Activated CD4-positive, alpha-beta T cell treated with anti-CD3 and anti-CD28 coated beads for 36 hours (primary cell): Measurements from ENCODE around the gene BCAS3. TPM values are rescaled to one million over a fixed set of nuclear protein-coding genes. Genes with fewer than 3 reads are reported as not detected.
"Not testable (repeated sequence)": the region's sequence is repeated elsewhere in the genome, so short reads cannot be mapped to it uniquely, and the experiment has no call there.

Experiments
- ATAC-seq: fragments of 200-7000 bp; cut with Tn5 transposase; one replicate; pipeline ENCODE4 v1.10.0; 2021; ENCODE audit warnings: mild to moderate bottlenecking, moderate library complexity
- CTCF ChIA-PET: fragments of 350-600 bp; sonication (Branson Sonifier 250); formaldehyde crosslinking; loops from one replicate; lab custom pipeline; 2021; ENCODE audit warnings: antibody characterized with exemption; lab: Charles Lee
- POLR2A ChIA-PET: fragments of 350-600 bp; sonication (Branson Sonifier 250); formaldehyde crosslinking; loops from one replicate; lab custom pipeline; 2021; ENCODE audit warnings: antibody characterized with exemption, inconsistent platforms; lab: Charles Lee
- DNase-seq: peaks from one replicate; pipeline ENCODE4 v3.0.0-alpha.2; 2020
- H3K27ac Mint-ChIP-seq: one replicate; pipeline ENCODE4 v1.8.0; 2021; ENCODE audit warnings: mixed read lengths
- H3K27me3 Mint-ChIP-seq: one replicate; pipeline ENCODE4 v1.8.0; 2021; ENCODE audit warnings: mixed read lengths
- H3K36me3 Mint-ChIP-seq: one replicate; pipeline ENCODE4 v1.8.0; 2021; ENCODE audit warnings: low read depth, mixed read lengths
- H3K4me1 Mint-ChIP-seq: one replicate; pipeline ENCODE4 v1.8.0; 2021; ENCODE audit warnings: mixed read lengths
- H3K4me3 Mint-ChIP-seq: one replicate; pipeline ENCODE4 v1.8.0; 2021; ENCODE audit warnings: mild to moderate bottlenecking, moderate library complexity, mixed read lengths
- H3K9me3 Mint-ChIP-seq: one replicate; pipeline ENCODE4 v1.8.0; 2021; ENCODE audit warnings: low read depth, mixed read lengths
- intact Hi-C, 2 experiments: fragments of 100-400 bp; cut with DNase I in 1 of 2; cut with micrococcal nuclease in 1 of 2; formaldehyde crosslinking; loops; one replicate each; pipeline versions ENCODE4 v1.14.2 to v1.15.1; 2022 to 2024; cut with DNase I, micrococcal nuclease
- total RNA-seq, 2 experiments: library from RNA; stranded (reverse); gene quantifications; one replicate each; pipeline ENCODE4 v1.2.3, GENCODE V29; 2021

BCAS3 gene
- total RNA-seq, 2 experiments from 2014 or later, result 7.2 to 7.5 TPM

DNA sequence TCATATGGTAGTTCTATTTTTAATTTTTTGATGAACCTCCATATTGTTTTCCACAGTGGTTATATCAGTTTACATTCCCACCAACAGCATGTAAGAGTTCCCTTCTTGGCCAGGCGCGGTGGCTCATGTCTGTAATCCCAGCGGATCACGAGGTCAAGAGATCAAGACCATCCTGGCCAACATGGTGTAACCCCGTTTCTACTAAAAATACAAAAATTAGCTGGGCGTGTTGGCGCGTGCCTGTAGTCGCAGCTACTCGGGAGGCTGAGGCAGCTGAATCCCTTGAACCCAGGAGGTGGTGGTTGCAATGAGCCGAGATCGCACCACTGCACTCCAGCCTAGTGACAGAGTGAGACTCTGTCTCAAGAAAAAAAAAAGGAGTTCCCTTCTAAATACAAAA lies 79.1 kb downstream of the BCAS3 start:
- H3K27ac Mint-ChIP-seq, ATAC-seq, H3K4me3 Mint-ChIP-seq, H3K4me1 Mint-ChIP-seq, intact Hi-C loops, DNase-seq, POLR2A ChIA-PET, H3K27me3 Mint-ChIP-seq: not testable (repeated sequence)
- CTCF ChIA-PET, result interaction anchor here (0.9 kb wide), 1 partner anchor 36 kb away, joined by 3 read pairs; no protein-coding TSS in a partner anchor
- Mint-ChIP-seq H3K9me3 (peaks cover 13% of the 10 kb centered on the region), H3K36me3 (peaks cover 14% of the 10 kb centered on the region)

DNA sequence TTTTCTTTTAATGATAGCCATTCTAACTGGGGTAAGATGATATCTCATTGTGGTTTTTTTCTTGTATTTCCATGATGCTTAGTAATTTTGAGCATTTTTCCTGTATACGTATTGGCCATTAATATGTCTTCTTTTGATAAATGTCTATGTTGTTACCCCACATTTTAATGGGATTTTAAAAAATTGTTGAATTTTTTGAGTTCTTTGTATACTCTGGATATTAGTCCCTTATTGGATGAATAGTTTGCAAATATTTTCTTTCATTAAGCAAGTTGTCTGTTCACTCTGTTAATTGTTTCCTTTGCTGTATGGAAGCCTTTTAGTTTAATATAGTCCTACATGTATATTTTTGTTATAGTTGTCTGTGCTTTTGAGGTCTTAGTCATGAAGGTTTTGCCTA lies 79.8 kb downstream of the BCAS3 start:
- H3K4me1 Mint-ChIP-seq, result no peaks in the 10 kb centered on the region
- intact Hi-C loops, result no loop called here
- H3K4me3 Mint-ChIP-seq, result no peak overlapping the region
- no peak overlapping the region for H3K27ac Mint-ChIP-seq
- ChIA-PET CTCF (no interaction called here), POLR2A (no interaction called here)
- DNase-seq (no peak), ATAC-seq (no peak)
- peaks cover 15% of the 10 kb centered on the region for H3K36me3 Mint-ChIP-seq
- H3K27me3 Mint-ChIP-seq, result no peaks in the 10 kb centered on the region
- peaks cover 13% of the 10 kb centered on the region for H3K9me3 Mint-ChIP-seq

DNA sequence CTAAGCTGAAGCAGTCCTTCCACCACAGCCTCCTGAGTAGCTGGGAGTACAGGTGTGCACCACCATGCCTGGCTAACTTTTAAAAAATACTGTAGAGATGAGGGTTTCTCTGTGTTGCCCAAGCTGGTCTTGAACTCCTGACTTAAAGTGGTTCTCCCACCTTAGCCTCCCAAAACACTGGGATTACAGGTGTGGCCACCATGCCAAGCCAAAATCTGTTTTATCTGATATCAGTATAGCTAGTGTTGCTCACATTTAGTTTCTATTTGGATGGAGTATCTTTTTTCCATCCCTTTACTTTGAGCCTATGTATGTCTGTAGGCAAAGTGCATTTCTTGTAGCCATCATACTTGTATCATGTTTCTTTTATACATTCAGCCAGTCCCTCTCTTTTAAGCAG lies 82.1 kb downstream of the BCAS3 start:
- Mint-ChIP-seq H3K9me3 (peaks cover 13% of the 10 kb centered on the region), H3K27me3 (no peaks in the 10 kb centered on the region), H3K36me3 (peaks cover 18% of the 10 kb centered on the region), H3K27ac (no peak overlapping the region), H3K4me1 (no peaks in the 10 kb centered on the region), H3K4me3 (no peak overlapping the region)
- ChIA-PET POLR2A (no interaction called here), CTCF (no interaction called here)
- DNase-seq (no peak), ATAC-seq (no peak)
- intact Hi-C loops, result no loop called here

DNA sequence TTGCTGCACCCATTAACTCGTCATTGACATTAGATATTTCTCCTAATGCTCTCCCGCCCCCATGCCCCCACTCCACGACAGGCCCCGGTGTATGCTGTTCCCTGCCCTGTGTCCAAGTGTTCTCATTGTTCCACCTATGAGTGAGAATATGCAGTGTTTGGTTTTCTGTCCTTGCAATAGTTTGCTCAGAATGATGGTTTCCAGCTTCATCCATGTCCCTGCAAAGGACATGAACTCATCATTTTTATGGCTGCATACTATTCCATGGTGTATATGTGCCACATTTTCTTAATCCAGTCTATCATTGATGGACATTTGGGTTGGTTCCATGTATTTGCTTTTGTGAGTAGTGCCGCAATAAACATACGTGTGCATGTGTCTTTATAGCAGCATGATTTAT lies 83.7 kb downstream of the BCAS3 start:
- DNase-seq, intact Hi-C loops, ATAC-seq, POLR2A ChIA-PET, H3K4me1 Mint-ChIP-seq, H3K4me3 Mint-ChIP-seq, CTCF ChIA-PET, H3K27me3 Mint-ChIP-seq, H3K27ac Mint-ChIP-seq: not testable (repeated sequence)
- H3K36me3 Mint-ChIP-seq, result peaks cover 20% of the 10 kb centered on the region
- H3K9me3 Mint-ChIP-seq, result peaks cover 17% of the 10 kb centered on the region

DNA sequence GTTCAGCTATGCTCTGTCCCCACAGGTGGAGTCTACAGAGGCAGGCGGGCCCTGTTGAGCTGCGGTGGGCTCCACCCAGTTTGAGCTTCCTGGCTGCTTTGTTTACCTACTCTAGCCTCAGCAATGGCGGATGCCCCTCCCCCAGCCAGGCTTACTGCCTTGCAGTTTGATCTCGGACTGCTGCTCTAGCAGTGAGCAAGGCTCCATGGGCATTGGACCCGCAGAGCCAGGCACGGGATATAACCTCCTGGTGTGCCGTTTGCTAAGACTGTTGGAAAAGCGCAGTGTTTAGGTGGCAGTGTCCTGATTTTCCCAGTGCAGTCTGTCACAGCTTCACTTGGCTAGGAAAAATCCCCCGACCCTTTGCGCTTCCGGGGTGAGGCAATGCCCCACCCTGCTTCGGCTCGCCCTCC lies 89.1 kb downstream of the BCAS3 start:
- Mint-ChIP-seq H3K4me1 (peaks cover 16% of the 10 kb centered on the region), H3K27me3 (no peaks in the 10 kb centered on the region), H3K9me3 (peaks cover 5% of the 10 kb centered on the region), H3K27ac (no peak overlapping the region), H3K36me3 (peaks cover 13% of the 10 kb centered on the region), H3K4me3 (no peak overlapping the region)
- CTCF ChIA-PET, result interaction anchor here (0.6 to 0.7 kb wide), 2 partner anchors 545 to 680 kb away, joined by 3 read pairs; no protein-coding TSS in a partner anchor
- intact Hi-C loops, result no loop called here
- POLR2A ChIA-PET, result no interaction called here
- ATAC-seq, result no peak
- no peak for DNase-seq

DNA sequence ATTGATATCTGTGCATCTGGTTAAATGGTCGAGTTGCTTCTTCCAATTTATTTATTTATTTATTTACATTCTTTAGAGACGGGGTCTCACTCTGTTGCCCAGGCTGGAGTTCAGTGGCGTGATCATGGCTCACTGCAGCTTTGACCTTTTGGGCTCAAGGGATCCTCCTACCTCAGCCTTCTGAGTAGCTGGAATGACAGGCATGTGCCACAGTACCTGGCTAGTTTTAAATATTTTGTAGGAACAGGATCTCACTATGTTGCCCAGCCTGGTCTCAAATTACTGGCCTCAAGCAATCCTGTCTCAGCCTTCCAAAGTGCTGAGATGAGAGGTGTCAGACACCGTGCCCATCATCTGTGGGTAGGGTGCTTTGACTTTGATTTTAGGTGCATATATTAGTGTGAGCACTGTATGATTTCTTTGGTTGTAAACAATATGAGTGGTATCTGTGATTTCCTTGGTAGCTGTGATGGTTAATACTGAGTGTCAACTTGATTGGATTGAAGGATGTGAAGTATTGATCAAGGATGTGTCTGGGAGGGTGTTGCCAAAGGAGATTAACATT lies 90.2 kb downstream of the BCAS3 start:
- DNase-seq, result no peak
- CTCF ChIA-PET, result interaction anchor here (0.7 kb wide), 1 partner anchor 681 kb away, joined by 3 read pairs; no protein-coding TSS in a partner anchor
- no peaks in the 10 kb centered on the region for H3K27me3 Mint-ChIP-seq
- H3K36me3 Mint-ChIP-seq, result peaks cover 11% of the 10 kb centered on the region
- peaks cover 16% of the 10 kb centered on the region for H3K4me1 Mint-ChIP-seq
- no peak overlapping the region for H3K4me3 Mint-ChIP-seq
- no peak for ATAC-seq
- H3K27ac Mint-ChIP-seq, result no peak overlapping the region
- intact Hi-C loops, result no loop called here
- POLR2A ChIA-PET, result no interaction called here
- H3K9me3 Mint-ChIP-seq, result peaks cover 5% of the 10 kb centered on the region

DNA sequence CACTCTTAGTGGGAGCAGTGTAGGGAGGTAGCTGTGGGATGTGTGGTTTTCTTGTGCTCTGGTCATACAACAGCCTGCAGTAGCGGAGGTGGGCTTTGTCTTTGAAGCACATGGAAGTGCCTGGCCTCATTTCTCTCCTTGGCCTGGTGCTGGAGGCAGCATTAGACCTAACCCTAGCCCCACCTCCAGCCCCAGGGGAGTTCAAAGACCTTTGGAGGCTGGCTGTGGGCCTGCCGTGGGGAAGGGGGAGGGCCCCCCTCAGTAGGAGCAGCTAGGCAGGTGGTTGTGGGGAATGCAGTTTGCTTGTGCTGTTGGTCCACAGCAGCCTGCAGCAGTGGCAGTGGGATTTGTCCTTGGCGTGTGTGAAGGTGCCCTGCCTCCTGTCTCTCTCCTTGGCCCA lies 91.7 kb downstream of the BCAS3 start:
- H3K36me3 Mint-ChIP-seq, result peaks cover 8% of the 10 kb centered on the region
- ChIA-PET CTCF (interaction anchor here (1.2 kb wide), 1 partner anchor 52 kb away, joined by 3 read pairs; no protein-coding TSS in a partner anchor), POLR2A (no interaction called here)
- H3K4me3 Mint-ChIP-seq, result no peak overlapping the region
- peaks cover 16% of the 10 kb centered on the region for H3K4me1 Mint-ChIP-seq
- intact Hi-C loops, result no loop called here
- ATAC-seq (no peak), DNase-seq (no peak)
- H3K27me3 Mint-ChIP-seq, result no peaks in the 10 kb centered on the region
- no peak overlapping the region for H3K27ac Mint-ChIP-seq
- H3K9me3 Mint-ChIP-seq, result peaks cover 5% of the 10 kb centered on the region

DNA sequence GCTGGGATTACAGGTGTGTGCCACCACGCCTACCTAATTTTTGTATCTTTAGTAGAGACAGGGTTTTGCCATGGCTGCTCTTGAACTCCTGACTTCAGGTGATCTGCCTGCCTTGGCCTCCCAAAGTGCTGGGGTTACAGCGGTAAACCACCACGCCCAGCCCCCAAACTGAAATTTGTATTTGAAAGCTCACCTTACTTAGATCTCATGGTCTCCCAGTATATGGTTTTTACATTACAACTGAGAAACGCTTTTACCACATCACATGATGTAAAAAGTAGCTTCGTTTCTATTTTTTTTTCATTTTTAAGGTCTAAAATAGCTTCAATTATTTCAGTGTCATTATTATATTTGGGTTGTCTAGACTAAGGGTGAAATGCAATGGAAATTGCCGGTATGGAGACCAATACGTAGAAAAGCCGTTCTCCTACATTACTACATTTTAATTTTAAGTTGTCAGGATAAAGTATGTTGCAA lies 93.3 kb downstream of the BCAS3 start:
- ATAC-seq (no peak), DNase-seq (no peak)
- peaks cover 7% of the 10 kb centered on the region for H3K36me3 Mint-ChIP-seq
- POLR2A ChIA-PET, result no interaction called here
- intact Hi-C loops, result no loop called here
- H3K4me3 Mint-ChIP-seq, result no peak overlapping the region
- H3K27me3 Mint-ChIP-seq, result no peaks in the 10 kb centered on the region
- peaks cover 2% of the 10 kb centered on the region for H3K9me3 Mint-ChIP-seq
- CTCF ChIA-PET, result no interaction called here
- no peak overlapping the region for H3K27ac Mint-ChIP-seq
- peaks cover 13% of the 10 kb centered on the region for H3K4me1 Mint-ChIP-seq

DNA sequence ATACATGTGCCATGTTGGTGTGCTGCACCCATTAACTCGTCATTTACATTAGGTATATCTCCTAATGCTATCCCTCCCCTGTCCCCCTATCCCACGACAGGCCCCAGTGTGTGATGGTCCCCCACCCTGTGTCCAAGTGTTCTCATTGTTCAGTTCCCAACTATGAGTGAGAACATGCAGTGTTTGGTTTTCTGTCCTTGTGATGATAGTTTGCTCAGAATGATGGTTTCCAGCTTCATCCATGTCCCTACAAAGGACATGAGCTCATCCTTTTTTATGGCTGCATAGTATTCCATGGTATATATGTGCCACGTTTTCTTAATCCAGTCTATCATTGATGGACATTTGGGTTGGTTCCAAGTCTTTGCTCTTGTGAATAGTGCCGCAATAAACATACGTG lies 94.0 kb downstream of the BCAS3 start:
- DNase-seq, H3K36me3 Mint-ChIP-seq, H3K27me3 Mint-ChIP-seq, H3K27ac Mint-ChIP-seq, POLR2A ChIA-PET, intact Hi-C loops, H3K4me1 Mint-ChIP-seq, CTCF ChIA-PET, ATAC-seq, H3K4me3 Mint-ChIP-seq, H3K9me3 Mint-ChIP-seq: not testable (repeated sequence)

DNA sequence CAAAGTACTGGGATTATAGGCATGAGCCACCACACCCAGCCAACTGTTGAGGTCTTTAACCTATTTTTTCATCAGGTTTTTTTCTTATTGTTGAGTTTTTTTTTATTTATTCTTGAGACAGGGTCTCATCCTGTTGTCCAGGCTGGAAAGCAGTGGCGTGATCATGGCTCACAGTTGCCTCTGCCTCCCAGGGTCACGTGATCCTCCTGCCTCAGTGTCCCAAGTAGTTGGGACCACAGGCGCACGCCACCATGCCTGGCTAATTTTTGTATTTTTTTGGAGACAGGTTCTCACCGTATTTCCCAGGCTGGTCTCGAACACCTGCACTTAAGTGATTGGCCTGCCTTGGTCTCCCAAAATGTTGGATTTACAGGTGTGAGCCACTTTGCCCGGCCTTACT lies 95.9 kb downstream of the BCAS3 start:
- H3K9me3 Mint-ChIP-seq, result no peaks in the 10 kb centered on the region
- no peak overlapping the region for H3K4me3 Mint-ChIP-seq
- ATAC-seq (no peak), DNase-seq (no peak)
- ChIA-PET POLR2A (no interaction called here), CTCF (no interaction called here)
- peaks cover 2% of the 10 kb centered on the region for H3K36me3 Mint-ChIP-seq
- H3K27me3 Mint-ChIP-seq, result no peaks in the 10 kb centered on the region
- H3K4me1 Mint-ChIP-seq, result peaks cover 5% of the 10 kb centered on the region
- no peak overlapping the region for H3K27ac Mint-ChIP-seq
- intact Hi-C loops, result no loop called here

DNA sequence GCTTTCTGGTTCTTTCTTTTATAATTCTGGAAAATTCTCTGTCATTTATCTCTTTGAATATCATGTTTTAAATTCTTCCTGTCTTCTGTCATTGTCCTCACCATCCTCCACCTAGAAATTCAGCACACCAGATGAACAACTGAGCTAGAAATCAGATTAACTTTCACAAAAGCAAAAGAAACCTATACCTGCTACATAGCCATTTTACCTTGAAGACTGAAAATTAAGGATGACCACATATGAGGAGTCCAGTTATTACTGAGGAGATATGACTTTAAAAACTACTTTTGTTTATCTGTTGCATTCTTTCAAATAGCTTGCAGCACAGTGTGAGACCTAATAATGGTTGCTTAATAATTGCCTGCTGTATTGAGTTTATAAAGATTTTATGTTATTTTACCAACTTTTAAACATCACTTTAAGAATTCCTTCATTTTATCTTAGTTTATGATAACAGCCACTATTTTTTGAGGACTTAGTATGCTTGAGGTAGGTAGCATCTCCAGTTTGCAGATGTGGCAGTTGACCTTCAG lies 104.3 kb downstream of the BCAS3 start:
- Mint-ChIP-seq H3K36me3 (no peaks in the 10 kb centered on the region), H3K4me3 (no peak overlapping the region), H3K9me3 (no peaks in the 10 kb centered on the region), H3K27me3 (no peaks in the 10 kb centered on the region), H3K4me1 (no peaks in the 10 kb centered on the region), H3K27ac (no peak overlapping the region)
- no peak for DNase-seq
- intact Hi-C loops, result no loop called here
- no peak for ATAC-seq
- POLR2A ChIA-PET, result no interaction called here
- CTCF ChIA-PET, result no interaction called here

DNA sequence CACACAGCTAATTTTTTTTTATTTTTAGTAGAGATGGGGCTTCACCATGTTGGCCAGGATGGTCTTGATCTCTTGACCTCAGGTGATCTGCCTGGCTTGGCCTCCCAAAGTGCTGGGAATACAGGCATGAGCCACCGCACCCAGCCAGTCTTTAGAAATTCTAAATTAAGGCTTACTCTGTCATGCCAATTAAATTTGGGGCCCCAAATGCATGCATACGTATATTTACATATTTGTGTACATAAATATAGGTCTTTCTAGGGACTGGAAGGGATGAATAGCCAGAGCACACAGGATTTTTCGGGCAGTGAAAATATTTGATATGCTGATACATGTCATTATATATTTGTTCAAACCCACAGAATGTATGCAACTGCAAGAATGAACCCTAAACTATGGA lies 105.1 kb downstream of the BCAS3 start:
- H3K27ac Mint-ChIP-seq, result no peak overlapping the region

More for the DNA sequence above, 105.1 kb downstream of the BCAS3 start:
- ChIA-PET CTCF (no interaction called here), POLR2A (no interaction called here)
- H3K36me3 Mint-ChIP-seq, result no peaks in the 10 kb centered on the region
- intact Hi-C loops, result no loop called here
- no peaks in the 10 kb centered on the region for H3K4me1 Mint-ChIP-seq
- H3K27me3 Mint-ChIP-seq, result no peaks in the 10 kb centered on the region
- no peak overlapping the region for H3K4me3 Mint-ChIP-seq
- DNase-seq (no peak), ATAC-seq (no peak)
- no peaks in the 10 kb centered on the region for H3K9me3 Mint-ChIP-seq
